ENCODE data around the gene NPPB.
"Not testable (repeated sequence)": the region's sequence is repeated elsewhere in the genome, so short reads cannot be mapped to it uniquely, and the experiment has no call there.

NPPB gene

DNA sequence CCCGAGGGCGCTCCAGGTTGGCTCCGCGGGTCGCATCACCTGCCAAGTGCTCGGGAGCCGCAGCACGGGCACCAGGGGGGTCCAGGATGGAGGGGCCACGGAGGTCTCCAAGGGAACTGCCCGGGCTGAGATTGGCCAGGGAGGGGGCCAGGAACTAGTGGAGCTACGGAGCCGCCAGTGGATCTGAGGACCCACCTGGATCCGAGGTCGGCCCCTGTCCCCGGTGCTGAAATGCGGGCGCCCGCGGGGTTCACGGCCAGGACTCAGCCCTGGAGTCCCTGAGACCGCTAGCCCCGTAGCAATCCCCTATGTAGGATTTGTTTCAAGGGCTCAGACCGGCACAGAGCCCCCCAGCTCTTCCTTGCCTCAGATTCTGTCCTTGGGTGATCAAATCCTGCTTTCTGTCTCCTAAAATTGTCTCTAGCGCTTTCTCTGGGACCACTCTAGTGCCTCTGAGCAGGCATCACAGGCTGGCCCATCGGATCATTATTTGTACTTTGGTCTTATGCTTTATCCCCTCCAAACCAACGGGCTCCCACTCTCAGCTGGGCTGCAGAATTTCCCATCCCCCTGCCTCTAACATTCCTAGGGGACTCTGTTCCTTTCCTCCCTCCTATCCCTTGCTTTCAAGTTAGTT is 40.2 kb upstream of the NPPB start:
- DNase-seq (ENCODE audit: insufficient read length, low spot score) (no peak), FAIRE-seq (no peak)
- TF ChIP-seq, protein P1, sequence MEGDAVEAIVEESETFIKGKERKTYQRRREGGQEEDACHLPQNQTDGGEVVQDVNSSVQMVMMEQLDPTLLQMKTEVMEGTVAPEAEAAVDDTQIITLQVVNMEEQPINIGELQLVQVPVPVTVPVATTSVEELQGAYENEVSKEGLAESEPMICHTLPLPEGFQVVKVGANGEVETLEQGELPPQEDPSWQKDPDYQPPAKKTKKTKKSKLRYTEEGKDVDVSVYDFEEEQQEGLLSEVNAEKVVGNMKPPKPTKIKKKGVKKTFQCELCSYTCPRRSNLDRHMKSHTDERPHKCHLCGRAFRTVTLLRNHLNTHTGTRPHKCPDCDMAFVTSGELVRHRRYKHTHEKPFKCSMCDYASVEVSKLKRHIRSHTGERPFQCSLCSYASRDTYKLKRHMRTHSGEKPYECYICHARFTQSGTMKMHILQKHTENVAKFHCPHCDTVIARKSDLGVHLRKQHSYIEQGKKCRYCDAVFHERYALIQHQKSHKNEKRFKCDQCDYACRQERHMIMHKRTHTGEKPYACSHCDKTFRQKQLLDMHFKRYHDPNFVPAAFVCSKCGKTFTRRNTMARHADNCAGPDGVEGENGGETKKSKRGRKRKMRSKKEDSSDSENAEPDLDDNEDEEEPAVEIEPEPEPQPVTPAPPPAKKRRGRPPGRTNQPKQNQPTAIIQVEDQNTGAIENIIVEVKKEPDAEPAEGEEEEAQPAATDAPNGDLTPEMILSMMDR (IDR thresholded peaks at IDR 0.05; ENCODE audit: insufficient read depth, missing control alignments), result no peak

DNA sequence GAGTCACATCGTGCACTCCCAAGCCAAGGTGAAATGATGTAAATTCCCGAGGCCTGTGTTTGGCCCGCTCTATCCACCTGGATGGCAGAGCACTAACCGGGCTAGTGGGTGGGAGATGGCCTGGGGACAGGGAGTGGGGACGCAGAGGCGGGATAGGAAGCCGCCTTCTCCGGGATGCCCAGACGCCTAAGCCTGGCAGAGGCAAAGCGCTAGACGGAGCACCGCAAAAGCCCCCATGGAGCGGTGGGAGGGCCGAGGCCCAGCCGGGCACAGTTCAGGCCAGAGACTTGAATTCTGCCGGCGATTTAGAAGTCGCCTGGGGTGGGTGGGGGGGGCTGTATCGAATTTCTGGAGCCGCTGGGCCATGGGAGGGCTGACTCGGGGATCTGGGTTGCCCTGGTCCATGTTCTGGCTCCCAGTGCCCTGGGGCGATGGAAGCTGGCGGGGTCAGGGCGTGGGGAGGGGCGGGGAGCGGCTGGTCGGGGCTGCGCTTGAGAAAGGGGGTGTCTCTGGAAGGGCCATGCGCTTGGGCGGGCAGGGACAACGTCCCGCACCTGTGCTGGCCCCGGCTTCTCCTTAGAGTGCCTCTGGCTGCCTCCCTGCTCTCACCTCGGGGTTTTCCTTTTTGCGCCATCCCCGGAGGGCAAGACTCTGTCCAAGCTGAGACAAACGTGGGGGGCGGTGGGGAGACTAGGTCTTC is 39.5 kb upstream of the NPPB start:
- DNase-seq (ENCODE audit: insufficient read length, low spot score) (no peak), FAIRE-seq (no peak)
- TF ChIP-seq, protein P1 (IDR thresholded peaks at IDR 0.05; ENCODE audit: insufficient read depth, missing control alignments), result no peak

DNA sequence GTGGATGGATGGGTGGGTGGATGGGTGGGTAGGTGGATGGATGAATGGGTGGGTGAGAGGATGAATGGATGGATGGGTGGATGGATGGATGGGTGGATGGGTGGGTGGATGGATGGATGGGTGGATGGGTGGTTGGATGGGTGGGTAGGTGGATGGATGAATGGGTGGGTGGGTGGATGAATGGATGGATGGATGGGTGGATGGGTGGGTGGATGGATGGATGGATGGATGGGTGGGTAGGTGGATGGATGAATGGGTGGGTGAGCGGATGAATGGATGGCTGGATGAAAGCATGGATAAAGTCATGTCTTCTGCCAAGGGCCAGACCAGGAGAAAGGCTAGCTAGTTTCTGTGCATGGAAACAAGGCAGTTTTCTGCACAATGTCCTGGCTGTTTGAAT is 35.8 kb upstream of the NPPB start:
- not testable (repeated sequence) for DNase-seq (ENCODE audit: insufficient read length, low spot score); FAIRE-seq

DNA sequence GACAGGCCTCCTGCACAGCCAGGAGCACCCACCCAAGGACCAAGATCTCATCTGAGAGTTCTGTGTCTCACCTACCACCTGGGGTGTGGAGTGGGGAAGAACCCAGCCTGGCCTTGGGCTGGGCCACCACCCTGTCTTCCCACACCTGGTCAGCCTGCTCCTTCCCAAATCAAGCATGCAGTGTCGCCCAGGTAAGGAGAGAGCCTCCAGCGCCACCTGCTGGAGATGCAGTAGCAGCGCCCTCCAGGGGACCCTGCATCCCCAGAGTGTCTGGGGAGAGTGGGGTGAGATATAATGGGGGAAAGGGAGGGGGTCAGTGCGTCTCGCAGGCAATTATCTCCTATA is 35.1 kb upstream of the NPPB start:
- no peak for FAIRE-seq
- TF ChIP-seq, protein P1 (IDR thresholded peaks at IDR 0.05; ENCODE audit: insufficient read depth, missing control alignments), result peak; percentile 93
- DNase-seq (ENCODE audit: insufficient read length, low spot score), result peak; percentile 54

DNA sequence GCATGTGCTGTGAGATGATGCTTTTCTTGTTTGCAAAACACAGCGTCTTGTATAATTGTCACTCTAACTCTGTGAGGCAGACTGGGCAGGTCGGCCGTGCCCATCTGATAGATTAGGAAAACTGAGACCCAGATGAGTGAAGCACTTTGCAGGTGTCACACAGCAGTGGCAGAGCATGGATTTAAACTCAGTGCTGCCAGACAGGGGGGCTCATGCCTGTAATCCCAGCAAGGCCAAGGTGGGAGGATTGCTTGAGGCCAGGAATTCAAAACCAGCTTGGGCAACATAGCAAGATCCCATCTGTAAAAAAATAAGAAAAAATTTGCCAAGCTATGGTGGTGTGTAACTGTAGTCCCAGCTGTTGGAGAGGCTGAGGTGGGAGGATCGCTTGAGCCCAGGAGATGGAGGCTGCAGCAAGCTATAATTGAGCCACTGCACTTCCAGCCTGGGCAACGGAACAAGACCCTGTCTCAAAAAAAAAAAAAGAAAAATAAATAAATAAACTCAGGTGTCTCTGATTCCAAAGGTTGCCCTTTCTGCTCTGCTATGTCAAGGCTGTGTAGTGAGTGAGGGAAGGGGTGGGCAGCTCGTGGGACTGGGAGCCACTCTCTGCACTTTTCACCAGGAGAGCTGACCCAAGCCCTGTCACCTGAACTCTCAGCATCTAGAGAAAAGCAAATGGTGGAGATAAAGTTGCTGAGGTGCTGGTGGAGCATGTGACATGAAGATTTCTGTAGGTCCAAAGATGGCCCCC is 32.9 kb upstream of the NPPB start:
- no peak for DNase-seq (ENCODE audit: insufficient read length, low spot score)
- no peak for FAIRE-seq
- TF ChIP-seq, protein P1 (IDR thresholded peaks at IDR 0.05; ENCODE audit: insufficient read depth, missing control alignments), result no peak

DNA sequence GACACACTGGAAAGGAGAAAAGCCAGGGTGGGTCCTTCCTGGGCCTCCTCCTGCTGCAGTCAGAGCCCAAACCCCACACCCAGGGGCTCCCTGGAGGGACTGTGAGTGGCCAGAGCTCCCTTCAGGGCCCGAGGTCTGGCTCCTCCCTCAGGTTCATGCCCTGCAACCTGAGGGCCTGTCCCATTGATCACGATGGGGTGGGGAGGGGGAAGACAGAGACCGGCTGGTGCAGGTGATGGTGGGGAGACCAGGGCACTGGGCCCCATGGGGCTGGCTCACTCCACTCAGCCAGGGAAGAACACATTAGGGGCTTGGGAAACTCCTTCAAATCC is 30.1 kb upstream of the NPPB start:
- DNase-seq (ENCODE audit: insufficient read length, low spot score) (no peak), FAIRE-seq (no peak)
- TF ChIP-seq, protein P1 (IDR thresholded peaks at IDR 0.05; ENCODE audit: insufficient read depth, missing control alignments), result no peak

DNA sequence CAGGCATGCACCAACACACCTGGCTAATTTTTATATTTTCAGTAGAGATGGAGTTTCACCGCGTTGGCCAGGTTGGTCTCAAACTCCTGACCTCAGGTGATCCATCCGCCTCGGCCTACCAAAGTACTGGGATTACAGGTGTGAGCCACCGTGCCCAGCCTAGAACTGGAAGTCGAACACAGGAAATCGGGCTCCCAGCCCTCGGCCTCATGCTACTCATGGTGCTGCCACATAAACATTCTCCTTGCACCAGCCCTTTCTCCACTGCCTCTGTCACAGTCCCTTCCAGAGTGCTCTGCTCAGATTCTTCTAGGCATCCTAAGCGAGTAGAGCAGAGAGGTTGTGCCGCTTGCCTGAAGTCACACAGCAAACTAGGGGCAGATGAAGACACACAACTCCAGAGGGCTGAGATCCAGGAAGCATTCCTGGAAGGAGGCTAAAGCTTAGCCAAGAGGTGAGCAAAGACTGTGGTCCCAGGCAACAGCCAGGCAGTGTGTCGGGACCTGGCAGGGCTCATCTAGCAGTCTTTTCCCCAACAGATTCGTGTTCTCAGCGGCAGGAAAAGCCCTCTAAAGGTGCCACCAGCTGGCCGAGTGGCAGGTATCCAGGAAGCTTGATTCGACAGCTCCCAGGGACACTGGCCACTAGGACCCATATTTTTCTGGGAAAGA is 29.6 kb upstream of the NPPB start:
- DNase-seq (ENCODE audit: insufficient read length, low spot score) (no peak), FAIRE-seq (no peak)

More for the DNA sequence above, 29.6 kb upstream of the NPPB start:
- TF ChIP-seq, protein P1 (IDR thresholded peaks at IDR 0.05; ENCODE audit: insufficient read depth, missing control alignments), result no peak

Data from D721Med (cell line).